HT1080 (cell line): ENCODE data around the gene YPEL1. TPM values are rescaled to one million over a fixed set of nuclear protein-coding genes. Genes with fewer than 3 reads are reported as not detected.
"Not testable (repeated sequence)": the region's sequence is repeated elsewhere in the genome, so short reads cannot be mapped to it uniquely, and the experiment has no call there.

Experiments used
- DNase-seq: peaks from one replicate; pipeline ENCODE4 v3.0.0-alpha.2; 2015; ENCODE audit warnings: low read depth
- total RNA-seq: library from RNA; depleted of rRNA; stranded (reverse); fragments of >200 nt; shearing (Covaris generic); gene quantifications from 2 replicates; pipeline ENCODE4 v1.2.3, GENCODE V29; 2014

The YPEL1 gene
- total RNA-seq, 1 experiment from 2014 or later: 0.21 TPM

DNA sequence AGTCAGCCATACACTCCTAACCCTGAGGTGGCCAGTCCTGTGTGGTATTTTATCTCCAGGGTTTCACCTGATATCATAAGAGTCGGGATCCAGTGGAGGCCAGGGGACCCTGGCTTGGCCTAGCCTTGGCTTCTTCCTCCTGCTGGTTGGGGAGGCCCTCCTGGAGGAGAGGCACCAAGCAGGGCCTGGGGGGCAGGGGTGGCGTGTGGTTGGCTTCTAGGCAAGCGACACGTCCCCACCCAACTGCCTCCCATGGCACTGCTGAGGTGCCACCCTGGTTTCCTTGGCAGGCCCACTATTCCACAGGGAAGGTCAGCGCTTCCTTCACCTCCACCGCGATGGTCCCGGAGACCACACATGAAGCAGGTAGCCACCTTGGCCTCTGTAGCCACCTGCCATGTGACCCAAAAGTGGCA is 49.4 kb downstream of the YPEL1 start:
- DNase-seq: no peak

DNA sequence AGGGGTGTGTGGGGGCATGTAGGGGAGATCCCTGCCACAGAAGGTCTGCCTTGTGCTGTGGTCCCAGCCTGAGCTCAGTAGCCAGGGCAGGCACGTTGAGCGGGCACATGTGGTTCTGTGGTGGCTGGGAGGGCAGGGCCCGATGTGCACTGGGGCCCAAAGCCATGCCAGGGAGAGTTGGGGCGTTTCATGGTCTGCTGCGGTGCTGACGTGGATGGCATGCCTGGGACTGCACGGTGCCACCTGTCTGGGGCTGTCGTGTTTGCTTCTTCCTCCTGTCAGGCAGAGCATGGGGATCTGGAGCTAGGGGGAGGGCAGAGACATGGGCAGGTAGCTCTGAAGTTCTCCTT is 50.5 kb downstream of the YPEL1 start:
- no peak for DNase-seq

DNA sequence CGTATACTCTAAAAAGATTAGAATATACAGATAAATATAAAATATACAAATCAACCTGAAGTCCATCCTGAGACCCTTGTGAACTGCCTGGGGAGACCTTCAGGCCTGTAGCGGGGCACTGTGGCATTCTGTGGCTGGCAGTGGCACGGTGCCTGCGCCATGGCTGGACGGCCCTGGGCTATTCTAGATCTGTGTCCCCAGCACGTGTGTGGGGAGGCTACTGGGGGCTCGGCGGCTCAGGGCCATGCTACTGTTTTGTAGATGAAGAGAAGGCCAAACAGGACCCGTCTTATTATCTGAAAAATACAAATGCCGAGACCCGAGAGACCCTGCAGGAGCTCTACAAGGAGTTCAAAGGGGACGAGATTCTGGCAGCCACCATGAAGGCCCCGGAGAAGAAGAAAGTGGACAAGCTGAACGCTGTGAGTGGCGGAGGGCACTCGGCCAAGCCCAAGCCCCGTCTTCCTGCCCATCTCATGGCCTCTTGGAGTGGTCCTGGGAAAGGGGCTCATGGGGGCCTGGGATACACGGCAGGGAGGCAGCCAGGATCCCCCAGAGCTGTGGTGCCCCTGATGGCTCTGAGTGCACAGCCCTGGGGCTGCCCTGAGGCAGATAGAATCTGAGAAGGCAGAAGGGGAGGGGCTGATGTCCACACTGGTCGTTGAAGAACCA is 51.0 kb downstream of the YPEL1 start:
- no peak for DNase-seq

DNA sequence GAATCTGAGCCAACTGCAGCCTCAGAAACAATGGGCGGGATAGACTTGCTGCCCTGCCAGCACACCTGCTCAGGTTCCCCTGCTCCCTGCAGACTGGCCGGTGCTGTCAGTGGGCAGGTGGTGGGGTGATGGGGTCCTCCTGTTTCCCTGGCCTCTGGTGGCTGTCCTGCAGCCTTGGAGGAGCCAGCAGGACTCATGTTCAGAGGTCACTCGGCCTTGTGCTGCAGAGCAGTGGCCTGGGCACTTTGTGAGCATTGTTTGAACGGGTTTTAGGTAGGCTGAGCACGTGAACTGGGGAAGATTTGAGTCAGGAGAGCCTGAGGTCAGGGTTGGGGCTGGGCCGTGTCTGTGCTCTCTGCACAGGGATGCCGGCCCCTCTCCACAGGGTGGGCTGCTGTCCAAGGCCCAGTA is 52.2 kb downstream of the YPEL1 start:
- DNase-seq: no peak

DNA sequence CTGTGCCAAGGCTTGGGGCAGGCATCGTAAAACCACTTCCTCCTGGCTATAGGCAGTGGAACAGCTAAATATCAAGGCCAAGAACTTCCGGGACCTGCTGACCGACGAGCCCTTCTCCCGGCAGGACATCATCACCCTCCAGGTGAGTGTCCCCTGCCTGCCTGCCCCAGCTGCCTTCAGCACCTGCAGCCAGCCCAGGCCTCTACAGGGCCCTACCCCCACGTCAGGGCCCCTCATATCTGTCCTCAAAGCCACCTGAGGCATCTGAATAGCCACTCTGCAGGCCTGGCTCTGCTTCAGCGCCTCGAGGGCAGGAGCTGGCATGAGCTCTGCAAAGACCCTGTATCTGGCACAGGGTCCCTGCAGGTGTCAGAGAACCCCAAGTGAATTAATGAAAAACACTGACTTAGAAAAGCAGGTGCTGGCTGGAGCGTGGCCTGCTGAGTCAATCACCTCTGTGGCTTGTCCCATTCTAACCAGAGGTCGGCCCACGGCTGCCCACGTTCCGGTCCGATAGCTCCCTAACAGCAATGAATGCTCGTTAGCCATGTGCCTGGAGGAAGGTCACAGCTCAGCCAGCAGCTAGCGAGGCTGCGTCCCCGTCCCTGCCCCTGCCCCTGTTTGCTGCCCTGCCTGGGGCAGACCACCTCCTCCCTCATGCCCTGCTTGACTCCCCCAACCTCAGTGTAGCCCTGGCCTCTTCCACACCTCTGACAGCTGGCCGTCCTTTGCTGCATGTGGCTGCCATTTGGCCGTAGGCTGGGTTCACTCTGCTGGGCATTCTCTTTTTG is 53.0 kb downstream of the YPEL1 start:
- DNase-seq: no peak

DNA sequence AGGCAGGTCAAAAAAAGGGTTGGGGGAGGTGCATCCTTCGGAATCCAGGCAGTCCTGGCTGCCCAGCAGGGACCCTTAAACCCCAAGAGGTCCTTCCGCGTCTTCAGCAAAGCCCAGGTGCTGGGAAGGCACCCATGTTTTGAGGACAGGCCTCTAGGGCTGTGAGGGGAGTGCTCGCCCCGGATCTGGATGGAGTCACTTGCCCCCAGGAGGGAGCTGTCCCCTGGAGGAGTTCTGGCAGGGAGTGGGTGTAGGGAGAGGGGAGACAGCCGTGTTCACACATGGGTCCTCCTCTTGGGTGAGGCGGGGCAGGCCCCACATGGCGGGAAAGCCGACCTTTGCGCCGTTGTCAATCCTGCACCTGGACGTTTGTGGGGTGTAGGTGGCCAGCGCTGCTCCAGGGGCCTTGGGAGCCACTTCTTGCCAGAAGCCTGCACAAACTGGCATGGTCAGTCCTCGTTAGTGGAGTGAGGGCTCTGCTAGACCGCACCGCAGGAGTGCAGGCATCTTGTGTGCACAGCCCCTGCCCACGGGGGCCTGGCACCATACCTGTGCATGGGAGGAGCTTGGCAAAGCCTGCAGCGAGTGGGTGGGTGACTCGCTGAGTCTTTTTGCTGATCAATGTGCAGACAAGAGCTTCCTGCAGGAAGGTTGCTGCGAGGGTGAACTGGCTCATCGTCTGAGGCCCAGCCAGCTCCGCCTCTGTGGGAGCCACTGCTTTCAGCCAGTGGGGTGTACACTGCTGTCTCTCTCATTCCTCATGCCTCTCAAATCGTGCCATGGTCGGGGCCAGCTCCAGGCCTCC is 53.8 kb downstream of the YPEL1 start:
- no peak for DNase-seq

DNA sequence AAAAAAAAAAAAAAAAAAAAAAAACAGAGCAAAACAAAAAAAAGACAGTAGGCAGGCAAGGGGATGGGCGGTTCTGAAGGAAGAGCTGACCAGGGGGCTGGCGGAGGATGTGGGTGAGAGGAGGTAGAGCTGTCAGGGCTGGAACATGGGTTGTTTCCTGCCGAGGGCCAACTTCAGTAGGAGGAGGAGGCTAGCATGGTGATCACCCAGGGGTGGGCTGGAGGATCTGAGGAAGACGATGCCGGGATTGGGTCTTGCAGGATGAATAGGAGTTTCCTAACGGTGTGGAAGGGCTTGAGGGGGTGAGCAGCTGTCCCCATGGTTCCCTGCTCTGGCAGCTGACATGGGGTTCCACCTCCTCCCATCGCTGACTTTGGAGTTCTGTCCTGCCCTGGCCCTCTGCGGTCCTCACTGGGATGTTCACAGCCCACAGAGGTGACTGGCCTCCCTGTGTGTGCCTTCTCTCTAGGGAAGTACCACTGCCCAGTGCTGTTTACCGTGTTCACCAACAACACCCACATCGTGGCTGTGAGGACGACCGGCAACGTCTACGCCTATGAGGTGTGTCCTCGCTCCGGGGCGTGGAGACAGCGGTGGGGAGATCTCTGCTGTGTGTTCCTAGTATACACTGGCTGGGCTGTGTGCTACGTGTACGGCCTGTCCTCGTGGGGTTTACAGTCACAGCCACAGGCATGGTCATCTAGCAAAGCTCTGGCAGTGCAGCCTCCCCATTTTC is 54.6 kb downstream of the YPEL1 start:
- DNase-seq: no peak

DNA sequence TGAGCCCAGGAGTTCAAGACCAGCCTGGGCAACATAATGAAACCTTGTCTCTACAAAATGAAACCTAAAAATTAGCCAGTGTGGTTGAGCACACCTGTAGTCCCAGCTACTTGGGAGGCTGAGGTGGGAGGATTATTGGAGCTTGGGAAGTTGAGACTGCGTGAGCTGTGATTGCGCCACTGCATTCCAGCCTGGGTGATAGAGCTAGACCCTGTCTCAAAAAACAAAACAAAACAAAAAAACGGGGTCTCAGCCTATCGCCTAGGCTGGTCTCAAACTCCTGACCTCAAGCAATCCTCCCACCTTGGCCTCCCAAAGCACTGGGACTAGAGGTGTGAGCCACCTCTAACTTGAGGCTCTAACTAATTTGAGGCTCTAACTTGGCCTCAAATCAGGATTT is 56.2 kb downstream of the YPEL1 start:
- DNase-seq: no peak

DNA sequence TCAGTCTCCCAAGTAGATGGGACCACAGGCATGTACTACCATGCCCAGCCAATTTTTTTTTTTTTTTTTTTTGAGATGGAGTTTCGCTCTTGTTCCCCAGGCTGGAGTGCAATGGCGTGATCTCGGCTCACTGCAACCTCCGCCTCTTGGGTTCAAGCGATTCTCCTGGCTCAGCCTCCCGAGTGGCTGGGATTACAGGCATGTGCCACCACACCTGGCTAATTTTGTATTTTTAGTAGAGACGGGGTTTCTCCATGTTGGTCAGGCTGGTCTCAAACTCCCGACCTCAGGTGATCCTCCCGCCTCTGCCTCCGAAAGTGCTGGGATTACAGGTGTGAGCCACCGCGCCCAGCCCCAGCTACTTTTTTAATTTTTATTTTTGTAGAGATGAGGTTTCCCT is 56.8 kb downstream of the YPEL1 start:
- not testable (repeated sequence) for DNase-seq

GRCh38 chr22:21677606-21678443 is 57.8 kb downstream of the YPEL1 start:
- no peak for DNase-seq

DNA sequence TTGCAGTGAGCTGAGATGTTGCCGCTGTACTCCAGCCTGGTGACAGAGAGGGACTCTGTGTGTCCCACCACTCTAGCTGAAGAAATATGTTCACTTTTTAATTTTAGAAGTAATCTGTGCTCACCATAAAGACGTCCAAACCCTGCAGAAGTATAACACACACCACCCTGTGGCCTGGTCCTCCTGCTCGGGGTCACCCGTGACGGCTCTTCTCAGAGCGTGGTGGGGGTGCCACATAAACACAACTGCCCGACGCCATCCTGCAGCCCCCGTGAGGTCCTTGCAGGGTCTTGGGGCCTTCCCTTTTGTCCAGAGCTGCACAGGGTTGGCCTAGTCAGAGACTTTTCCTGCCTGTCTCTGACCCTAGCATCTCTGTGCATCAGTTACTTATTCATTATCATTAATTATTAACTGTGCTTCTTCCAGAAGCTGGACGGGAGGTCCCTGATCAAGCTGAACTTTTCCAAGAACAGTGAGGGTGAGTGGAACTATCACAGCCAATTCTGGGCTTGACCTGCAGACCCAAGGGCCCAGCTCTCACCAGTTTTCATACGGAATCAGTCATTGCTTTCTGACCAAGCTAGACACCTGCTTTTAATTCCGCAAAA is 60.9 kb downstream of the YPEL1 start:
- DNase-seq: no peak

DNA sequence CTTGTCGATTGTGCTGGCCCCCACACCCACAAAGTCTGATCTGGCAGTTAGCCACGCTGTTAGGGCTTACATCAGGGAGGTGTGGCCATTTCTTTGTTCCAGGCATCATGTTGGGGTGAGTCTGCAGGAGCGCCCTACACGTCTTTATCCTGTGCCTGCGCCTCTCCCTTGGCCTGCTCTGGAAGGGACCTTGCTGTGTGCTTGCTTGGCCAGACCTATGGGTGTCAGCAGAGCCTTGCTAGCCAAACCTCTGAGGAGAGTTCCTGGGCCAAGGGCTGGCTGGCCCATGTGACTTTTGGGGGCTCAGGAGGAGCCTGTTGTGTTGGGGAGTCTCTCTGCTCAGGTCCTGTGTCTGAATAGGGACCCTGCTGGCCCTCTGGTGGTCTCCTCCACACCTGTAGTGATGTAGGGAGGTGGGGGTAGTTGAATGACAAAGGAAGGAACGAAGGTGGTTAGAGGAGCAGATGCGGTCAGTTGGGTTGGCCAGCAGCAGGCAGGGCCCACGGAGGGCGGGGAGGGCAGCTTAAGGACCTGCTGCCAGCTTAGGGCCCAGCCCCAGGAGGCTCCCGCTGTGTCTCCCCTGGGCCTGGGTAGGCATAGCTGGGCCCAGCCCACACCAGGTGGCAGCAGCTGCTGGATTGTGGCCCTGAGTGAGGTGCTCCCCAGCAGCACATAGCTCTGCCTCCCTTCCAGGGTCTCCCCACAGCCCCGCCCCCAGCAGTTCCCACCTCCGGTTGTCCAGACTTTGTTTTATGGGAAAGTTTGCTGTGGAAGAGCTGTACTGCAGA is 61.9 kb downstream of the YPEL1 start:
- no peak for DNase-seq

DNA sequence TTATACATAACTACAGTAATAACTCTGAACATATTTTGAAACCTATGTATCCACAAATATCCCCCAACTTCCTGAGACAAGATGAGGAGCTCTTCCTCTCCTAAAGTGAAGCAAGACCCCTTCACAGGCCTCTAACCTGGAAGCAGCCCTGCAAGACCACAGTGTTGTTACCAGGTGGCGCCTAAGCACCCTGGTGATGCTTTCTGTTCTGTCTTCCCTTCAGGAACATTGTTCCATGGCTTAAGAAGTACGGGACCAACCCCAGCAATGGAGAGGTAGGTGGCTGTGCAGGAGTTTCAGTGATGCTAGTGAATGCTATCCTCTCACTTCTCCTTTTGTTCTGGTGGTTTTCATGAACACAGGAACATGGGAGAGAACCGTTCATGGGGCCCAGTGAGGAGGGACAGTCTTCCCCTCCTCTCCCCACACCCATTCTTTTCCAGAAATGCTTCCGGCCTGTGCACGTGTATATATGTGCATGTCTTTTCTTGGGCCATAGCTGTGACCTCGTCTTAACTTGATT is 63.4 kb downstream of the YPEL1 start:
- DNase-seq: no peak

- DNase-seq: no peak
Measured at GRCh38 chr22:21669026-21669425, 66.6 kb downstream of the YPEL1 start.

DNA sequence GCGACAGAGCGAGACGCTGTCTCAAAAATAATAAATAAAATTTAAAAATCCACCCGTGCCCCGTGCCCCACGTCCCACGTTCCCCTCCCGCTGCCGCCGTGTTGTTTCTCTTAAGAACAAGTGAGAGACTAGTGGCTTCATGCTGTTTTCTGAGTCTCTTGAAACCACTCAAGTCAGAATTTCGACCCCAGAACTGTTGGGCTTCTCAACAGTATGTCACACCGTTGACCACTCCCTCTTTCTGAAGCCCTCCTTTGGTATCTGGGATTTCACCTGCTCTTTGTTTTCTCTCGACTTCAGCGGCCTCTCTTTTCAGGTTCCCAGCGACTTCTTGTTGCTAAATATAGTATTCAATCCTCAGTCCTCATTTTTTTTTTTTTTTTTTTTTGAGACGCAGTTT is 68.8 kb downstream of the YPEL1 start:
- no peak for DNase-seq

DNA sequence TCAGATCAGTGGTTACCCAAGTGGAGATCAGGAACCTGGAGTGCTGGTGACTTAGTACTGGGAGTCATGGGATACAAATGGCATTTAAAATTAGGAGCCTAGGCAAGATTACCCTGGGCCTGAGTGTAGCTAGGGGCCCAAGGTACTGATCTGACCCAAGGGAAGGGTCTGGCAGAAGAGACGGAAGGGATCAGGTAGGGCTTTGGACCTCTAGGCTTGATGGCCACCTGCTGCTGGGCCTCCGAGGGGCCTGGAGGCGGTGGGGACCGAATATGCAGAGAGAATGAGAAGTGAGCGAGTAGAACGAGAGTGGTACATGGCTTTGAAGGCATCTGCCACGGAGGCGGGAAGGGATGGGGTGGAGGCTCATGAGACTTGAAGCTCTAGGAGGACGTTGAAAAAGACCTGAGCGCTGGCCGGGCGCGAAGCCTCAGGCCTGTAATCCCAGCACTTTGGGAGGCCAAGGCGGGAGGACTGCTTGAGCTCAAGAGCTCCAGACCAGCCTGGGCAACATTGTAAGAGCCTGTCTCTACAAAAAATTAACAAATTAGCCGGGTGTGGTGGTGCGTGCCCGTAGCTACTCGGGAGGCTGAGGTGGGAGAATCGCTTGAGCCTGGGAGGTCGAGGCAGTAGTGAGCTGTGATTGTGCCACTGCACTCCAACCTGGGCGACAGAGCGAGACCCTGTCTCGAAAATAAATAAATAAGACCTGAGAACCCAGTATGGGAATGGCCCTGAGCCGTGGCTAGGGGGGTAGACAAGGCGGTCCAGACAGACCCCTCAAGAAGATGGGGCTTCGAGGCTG is 70.3 kb downstream of the YPEL1 start:
- DNase-seq: no peak

DNA sequence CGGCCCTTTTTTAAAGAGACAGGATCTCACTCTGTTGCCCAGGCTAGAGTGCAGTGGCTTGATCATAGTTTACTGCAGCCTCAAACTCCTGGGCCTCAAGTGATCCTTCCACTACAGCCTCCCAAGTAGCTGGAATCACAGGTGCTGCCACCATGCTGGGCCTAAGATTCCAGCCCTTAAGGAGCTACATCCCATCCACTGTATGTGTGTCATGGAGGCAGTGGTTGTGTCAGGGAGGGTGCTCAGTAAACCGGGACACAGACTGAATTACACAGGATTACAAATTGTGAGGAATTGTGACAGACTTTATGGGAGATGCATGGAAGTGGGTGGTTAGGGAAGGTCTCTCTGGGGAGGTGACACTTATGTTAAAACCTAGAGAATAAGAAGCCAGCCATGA is 71.9 kb downstream of the YPEL1 start:
- DNase-seq: no peak

DNA sequence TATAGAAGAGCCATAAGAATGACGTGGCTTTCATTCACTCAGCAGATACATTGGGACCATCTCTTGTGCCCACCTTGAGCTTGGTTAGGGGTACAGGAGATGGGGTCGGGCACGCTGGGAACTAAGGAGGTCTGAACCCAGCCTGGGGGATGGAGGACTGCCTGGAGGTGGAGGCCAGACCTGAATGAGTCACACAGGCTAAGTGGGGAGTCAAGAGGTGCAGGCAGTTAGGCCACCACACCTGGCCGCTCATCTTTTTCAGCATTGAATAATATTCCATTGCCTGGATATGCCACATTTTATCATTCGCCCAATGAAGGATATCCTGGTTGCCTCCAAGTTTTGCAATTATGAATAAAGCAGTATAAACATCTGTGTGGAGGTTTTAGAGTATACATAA is 73.6 kb downstream of the YPEL1 start:
- no peak for DNase-seq
